ENCODE data around the gene KRT14.

- TF ChIP-seq, protein P1, sequence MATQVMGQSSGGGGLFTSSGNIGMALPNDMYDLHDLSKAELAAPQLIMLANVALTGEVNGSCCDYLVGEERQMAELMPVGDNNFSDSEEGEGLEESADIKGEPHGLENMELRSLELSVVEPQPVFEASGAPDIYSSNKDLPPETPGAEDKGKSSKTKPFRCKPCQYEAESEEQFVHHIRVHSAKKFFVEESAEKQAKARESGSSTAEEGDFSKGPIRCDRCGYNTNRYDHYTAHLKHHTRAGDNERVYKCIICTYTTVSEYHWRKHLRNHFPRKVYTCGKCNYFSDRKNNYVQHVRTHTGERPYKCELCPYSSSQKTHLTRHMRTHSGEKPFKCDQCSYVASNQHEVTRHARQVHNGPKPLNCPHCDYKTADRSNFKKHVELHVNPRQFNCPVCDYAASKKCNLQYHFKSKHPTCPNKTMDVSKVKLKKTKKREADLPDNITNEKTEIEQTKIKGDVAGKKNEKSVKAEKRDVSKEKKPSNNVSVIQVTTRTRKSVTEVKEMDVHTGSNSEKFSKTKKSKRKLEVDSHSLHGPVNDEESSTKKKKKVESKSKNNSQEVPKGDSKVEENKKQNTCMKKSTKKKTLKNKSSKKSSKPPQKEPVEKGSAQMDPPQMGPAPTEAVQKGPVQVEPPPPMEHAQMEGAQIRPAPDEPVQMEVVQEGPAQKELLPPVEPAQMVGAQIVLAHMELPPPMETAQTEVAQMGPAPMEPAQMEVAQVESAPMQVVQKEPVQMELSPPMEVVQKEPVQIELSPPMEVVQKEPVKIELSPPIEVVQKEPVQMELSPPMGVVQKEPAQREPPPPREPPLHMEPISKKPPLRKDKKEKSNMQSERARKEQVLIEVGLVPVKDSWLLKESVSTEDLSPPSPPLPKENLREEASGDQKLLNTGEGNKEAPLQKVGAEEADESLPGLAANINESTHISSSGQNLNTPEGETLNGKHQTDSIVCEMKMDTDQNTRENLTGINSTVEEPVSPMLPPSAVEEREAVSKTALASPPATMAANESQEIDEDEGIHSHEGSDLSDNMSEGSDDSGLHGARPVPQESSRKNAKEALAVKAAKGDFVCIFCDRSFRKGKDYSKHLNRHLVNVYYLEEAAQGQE (IDR thresholded peaks at IDR 0.05; ENCODE audit: insufficient read depth in 1 of 2, low read depth in 2 of 2, low read length in 1 of 2), result no peak
- no peak for TF ChIP-seq SIN3A (IDR thresholded peaks at IDR 0.05; ENCODE audit: borderline replicate concordance, insufficient read depth, low read depth, low read length)
- TF ChIP-seq, protein P2, sequence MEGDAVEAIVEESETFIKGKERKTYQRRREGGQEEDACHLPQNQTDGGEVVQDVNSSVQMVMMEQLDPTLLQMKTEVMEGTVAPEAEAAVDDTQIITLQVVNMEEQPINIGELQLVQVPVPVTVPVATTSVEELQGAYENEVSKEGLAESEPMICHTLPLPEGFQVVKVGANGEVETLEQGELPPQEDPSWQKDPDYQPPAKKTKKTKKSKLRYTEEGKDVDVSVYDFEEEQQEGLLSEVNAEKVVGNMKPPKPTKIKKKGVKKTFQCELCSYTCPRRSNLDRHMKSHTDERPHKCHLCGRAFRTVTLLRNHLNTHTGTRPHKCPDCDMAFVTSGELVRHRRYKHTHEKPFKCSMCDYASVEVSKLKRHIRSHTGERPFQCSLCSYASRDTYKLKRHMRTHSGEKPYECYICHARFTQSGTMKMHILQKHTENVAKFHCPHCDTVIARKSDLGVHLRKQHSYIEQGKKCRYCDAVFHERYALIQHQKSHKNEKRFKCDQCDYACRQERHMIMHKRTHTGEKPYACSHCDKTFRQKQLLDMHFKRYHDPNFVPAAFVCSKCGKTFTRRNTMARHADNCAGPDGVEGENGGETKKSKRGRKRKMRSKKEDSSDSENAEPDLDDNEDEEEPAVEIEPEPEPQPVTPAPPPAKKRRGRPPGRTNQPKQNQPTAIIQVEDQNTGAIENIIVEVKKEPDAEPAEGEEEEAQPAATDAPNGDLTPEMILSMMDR (IDR thresholded peaks at IDR 0.05), result peak; percentile 91
Observed at GRCh38 chr17:41579484-41580243, 7.0 kb downstream of the KRT14 start.

Data from Panc1 (cell line).